Measurements from ENCODE around the gene LAMA2.

GRCh38 chr6:129208415-129209034 is 325.6 kb downstream of the LAMA2 start:
- TF ChIP-seq CTCF (IDR thresholded peaks at IDR 0.05; ENCODE audit: poor library complexity) = no peak
- no peak for TF ChIP-seq EZH2phosphoT487 (IDR thresholded peaks at IDR 0.05; ENCODE audit: low read depth, severe bottlenecking, unreplicated experiment)
- no peak for TF ChIP-seq EZH2 (IDR thresholded peaks at IDR 0.05; ENCODE audit: borderline replicate concordance)
